ENCODE measurements around the gene GULP1.

GULP1 gene

GRCh38 chr2:188610050-188610444 is 318.4 kb downstream of the GULP1 start:
- DNase-seq, result no peak

- DNase-seq, result no peak
These were observed 319.2 kb downstream of the GULP1 start for GRCh38 chr2:188610827-188611226.

GRCh38 chr2:188619146-188619545 is 327.5 kb downstream of the GULP1 start:
- DNase-seq, result no peak

GRCh38 chr2:188620916-188621315 is 329.2 kb downstream of the GULP1 start:
- DNase-seq, result no peak

- DNase-seq, result no peak
These were observed 331.1 kb downstream of the GULP1 start for GRCh38 chr2:188622601-188623260.

- no peak for DNase-seq
These were observed 332.4 kb downstream of the GULP1 start for GRCh38 chr2:188623995-188624643.

GRCh38 chr2:188627471-188627870 is 335.8 kb downstream of the GULP1 start:
- DNase-seq, result no peak

GRCh38 chr2:188628989-188629752 is 337.5 kb downstream of the GULP1 start:
- DNase-seq, result no peak

GRCh38 chr2:188629753-188630527 is 338.3 kb downstream of the GULP1 start:
- DNase-seq, result no peak

GRCh38 chr2:188631037-188631809 is 339.5 kb downstream of the GULP1 start:
- DNase-seq, result no peak

- DNase-seq, result no peak
These were observed 343.0 kb downstream of the GULP1 start for GRCh38 chr2:188634656-188635055.
